T-cell (primary cell): ENCODE results near the gene KCNJ2. TPM values are rescaled to one million over a fixed set of nuclear protein-coding genes. Genes with fewer than 3 reads are reported as not detected.

ENCODE experiments used
- ATAC-seq, 4 experiments: fragments of 200-7000 bp in 3 of 4; fragments of 150-1000 bp in 1 of 4; cut with Tn5 transposase; replicated peaks in 1 of 4; 1 replicate in 3 of 4; 2 replicates in 1 of 4; pipeline ENCODE4 v1.10.0; 2021; ENCODE audit warnings: moderate library complexity in 3 of 4, mild to moderate bottlenecking in 2 of 4, moderate number of reproducible peaks in 1 of 4
- CTCF ChIA-PET, 2 donors: fragments of 300-600 bp; sonication (Branson Sonifier 250); formaldehyde crosslinking; loops; one replicate each; lab custom pipeline; 2022; ENCODE audit warnings: antibody characterized with exemption in 2 of 2; lab: Charles Lee
- POLR2A ChIA-PET, 2 donors: fragments of 300-600 bp; sonication (Branson Sonifier 250); formaldehyde crosslinking; loops; one replicate each; lab custom pipeline; 2022; ENCODE audit warnings: antibody characterized with exemption in 2 of 2; lab: Charles Lee
- DNase-seq, 35 experiments: peaks; one replicate each; pipeline versions ENCODE4 v3.0.0 to v3.0.0-alpha.2; 2013 to 2023
- H3K27ac ChIP-seq: one replicate; pipeline ENCODE4 v1.5.1; 2013; ENCODE audit warnings: low read length
- H3K27me3 ChIP-seq, 2 experiments: replicated peaks in 1 of 2; 1 replicate in 1 of 2; 2 replicates in 1 of 2; pipeline versions ENCODE4 v1.6.1 to v1.7.0; 2013; ENCODE audit warnings: low read length in 1 of 2, mixed read lengths in 1 of 2; ENCODE audit not compliant: control insufficient read depth in 2 of 2, insufficient read depth in 2 of 2; ENCODE audit errors: extremely low read depth in 1 of 2
- H3K36me3 ChIP-seq, 2 donors: 1 replicate in 1 of 2; 2 replicates in 1 of 2; pipeline versions ENCODE4 v1.6.1 to v1.7.0; 2013; ENCODE audit warnings: low read length in 1 of 2; ENCODE audit not compliant: control insufficient read depth in 2 of 2, insufficient read depth in 1 of 2; ENCODE audit errors: extremely low read depth in 1 of 2
- H3K4me1 ChIP-seq, 2 experiments: 1 replicate in 1 of 2; 2 replicates in 1 of 2; pipeline versions ENCODE4 v1.6.1 to v1.7.0; 2013; ENCODE audit warnings: low read length in 2 of 2, mixed read lengths in 1 of 2; ENCODE audit not compliant: insufficient read depth in 2 of 2, control insufficient read depth in 1 of 2; ENCODE audit errors: extremely low read depth in 1 of 2
- H3K4me3 ChIP-seq, 2 donors: 1 replicate in 1 of 2; 2 replicates in 1 of 2; pipeline versions ENCODE4 v1.5.1 to v1.7.0; 2013; ENCODE audit warnings: mild to moderate bottlenecking in 2 of 2, low read length in 1 of 2, moderate library complexity in 1 of 2; ENCODE audit not compliant: control insufficient read depth in 1 of 2; ENCODE audit errors: extremely low read depth in 1 of 2
- H3K9me3 ChIP-seq: 2 replicates; pipeline ENCODE4 v1.7.0; 2013
- H3K27ac Mint-ChIP-seq, 2 donors: one replicate each; pipeline ENCODE4 v1.8.0; 2020 to 2021; ENCODE audit warnings: mild to moderate bottlenecking in 2 of 2, mixed read lengths in 2 of 2
- H3K27me3 Mint-ChIP-seq, 2 donors: one replicate each; pipeline ENCODE4 v1.8.0; 2021 to 2022; ENCODE audit warnings: mixed read lengths in 2 of 2
- H3K36me3 Mint-ChIP-seq: one replicate; pipeline ENCODE4 v1.8.0; 2021; ENCODE audit warnings: mixed read lengths
- H3K4me1 Mint-ChIP-seq, 3 donors: one replicate each; pipeline ENCODE4 v1.8.0; 2020 to 2022; ENCODE audit warnings: mixed read lengths in 3 of 3, mild to moderate bottlenecking in 1 of 3
- H3K4me3 Mint-ChIP-seq, 3 donors: one replicate each; pipeline ENCODE4 v1.8.0; 2020 to 2022; ENCODE audit warnings: mild to moderate bottlenecking in 3 of 3, mixed read lengths in 3 of 3, moderate library complexity in 3 of 3
- H3K9me3 Mint-ChIP-seq, 3 donors: one replicate each; pipeline ENCODE4 v1.8.0; 2020 to 2022; ENCODE audit warnings: mixed read lengths in 3 of 3
- WGBS: methylation state at CpG from one replicate; pipeline ENCODE4 v1.1.5; 2013; ENCODE audit warnings: missing lambda C conversion rate; ENCODE audit not compliant: insufficient coverage; 5-methylcytosine and 5-hydroxymethylcytosine counted together
- total RNA-seq, 35 experiments: library from RNA in 6 of 35; stranded (reverse) in 6 of 35; fragments of 120-200 nt in 1 of 35; gene quantifications; one replicate each; pipeline versions ENCODE4 v1.2.1 to v1.2.4 and lab custom pipeline; 2013 to 2026

The KCNJ2 gene
- total RNA-seq, 5 donors from 2014 or later (not counting 1 experiment from before 2014, with no cell fraction given): 0.07 to 0.09 TPM; not detected in 3

GRCh38 chr17:70217571-70217970 is 48.2 kb downstream of the KCNJ2 start:
- Mint-ChIP-seq H3K9me3 (peaks cover 0 to 7% (median 0%) of the 10 kb centered on the region in 3 donors), H3K4me1 (no peaks in the 10 kb centered on the region), H3K27ac (no peak overlapping the region), H3K36me3 (no peaks in the 10 kb centered on the region), H3K4me3 (no peak overlapping the region), H3K27me3 (no peaks in the 10 kb centered on the region)
- no CpG with 5 or more reads among the region's 1 CpG for WGBS
- ATAC-seq (no peak), DNase-seq (no peak)
- no peaks in the 10 kb centered on the region for H3K9me3 ChIP-seq
- H3K36me3 ChIP-seq: no peaks in the 10 kb centered on the region
- ChIA-PET CTCF (no interaction called here), POLR2A (no interaction called here)
- no peak overlapping the region for H3K27ac ChIP-seq
- H3K4me3 ChIP-seq: no peak overlapping the region
- no peaks in the 10 kb centered on the region for H3K4me1 ChIP-seq
- no peaks in the 10 kb centered on the region for H3K27me3 ChIP-seq

GRCh38 chr17:70225276-70225675 is 55.9 kb downstream of the KCNJ2 start:
- H3K27ac ChIP-seq: no peak overlapping the region
- ATAC-seq (no peak), DNase-seq (no peak)
- H3K9me3 Mint-ChIP-seq: no peaks in the 10 kb centered on the region
- POLR2A ChIA-PET: no interaction called here
- no peak overlapping the region for H3K27ac Mint-ChIP-seq
- no peaks in the 10 kb centered on the region for H3K4me1 ChIP-seq
- no peak overlapping the region for H3K4me3 ChIP-seq
- H3K4me1 Mint-ChIP-seq: no peaks in the 10 kb centered on the region
- H3K27me3 ChIP-seq: no peaks in the 10 kb centered on the region
- no peak overlapping the region for H3K4me3 Mint-ChIP-seq
- CTCF ChIA-PET: no interaction called here
- WGBS: no CpG with 5 or more reads among the region's 4 CpGs
- no peaks in the 10 kb centered on the region for H3K9me3 ChIP-seq
- peaks cover 0 to 3% of the 10 kb centered on the region in 2 donors for H3K27me3 Mint-ChIP-seq
- no peaks in the 10 kb centered on the region for H3K36me3 Mint-ChIP-seq
- H3K36me3 ChIP-seq: no peaks in the 10 kb centered on the region

Other genes starting within 250 kb of the KCNJ2 start
- gene KCNJ16, start 94.3 kb upstream of the KCNJ2 start, total RNA-seq: not detected